ENCODE measurements around the gene CBARP. TPM values are rescaled to one million over a fixed set of nuclear protein-coding genes. Genes with fewer than 3 reads are reported as not detected.

The CBARP gene
- total and polyA plus RNA-seq, 2 of the 4 experiments (the other 2 are of a cell fraction), result 0.18 to 3.9 TPM

DNA sequence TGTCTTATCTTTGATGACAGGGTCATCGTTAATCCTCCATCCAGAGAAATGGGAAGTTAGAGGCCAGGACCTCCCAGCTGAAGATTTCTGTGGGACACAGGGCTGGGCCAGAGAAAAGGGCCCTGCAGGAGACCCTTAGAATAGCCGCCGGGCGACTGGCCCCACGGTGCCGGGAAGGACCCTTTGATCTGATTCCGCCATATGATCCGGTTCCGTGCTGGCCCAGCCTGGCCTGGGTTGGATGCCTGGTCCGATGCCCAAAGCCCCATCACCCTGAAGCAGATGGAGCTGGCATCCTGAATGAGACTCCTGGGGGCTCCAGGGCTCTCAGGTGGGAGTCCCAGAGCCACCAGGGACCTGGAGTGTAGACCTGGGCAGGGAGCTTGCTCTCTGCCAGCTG, 38.3 kb downstream of the CBARP start:
- Histone ChIP-seq H3K56ac (ENCODE audit: extremely low read depth, insufficient read depth, low read length) (no peak overlapping the region), H4K8ac (ENCODE audit: low read depth in 2 of 2, low read length in 2 of 2) (no peak overlapping the region), H2BK120ac (ENCODE audit: low read depth, low read length) (no peak overlapping the region), H4K20me1 (ENCODE audit: insufficient read depth, low read length) (no peaks in the 10 kb centered on the region), H3K14ac (replicated peaks; ENCODE audit: low read depth, low read length) (no peak overlapping the region), H2BK20ac (ENCODE audit: low read depth, low read length) (no peak overlapping the region), H3K4me1 (ENCODE audit: control insufficient read depth, insufficient read depth, low read length) (peaks cover 3% of the 10 kb centered on the region), H4K5ac (ENCODE audit: low read depth, low read length) (no peak overlapping the region), H2BK5ac (ENCODE audit: low read depth, low read length, poor library complexity, severe bottlenecking) (no peak overlapping the region), H3K4ac (ENCODE audit: low read depth, low read length) (no peak overlapping the region), H3K4me3 (ENCODE audit: insufficient read depth, low read depth, low read length) (no peak overlapping the region), H3K9ac (ENCODE audit: low read depth, low read length) (no peak overlapping the region), H2AK9ac (replicated peaks; ENCODE audit: low read depth, low read length, poor library complexity) (no peak overlapping the region), H2AK5ac (ENCODE audit: low read depth, low read length) (no peak overlapping the region; the same call in 1 of the 2 replicates), H2BK15ac (ENCODE audit: low read depth, low read length) (no peak overlapping the region), H3K18ac (ENCODE audit: low read depth, low read length) (no peak overlapping the region), H3K27me3 (ENCODE audit: control insufficient read depth, insufficient read depth, low read length) (no peaks in the 10 kb centered on the region), H3K23ac (ENCODE audit: low read depth, low read length) (no peak overlapping the region), H4K91ac (ENCODE audit: insufficient read depth, low read depth, low read length) (no peak overlapping the region), H3K9me1 (ENCODE audit: insufficient read depth, low read length) (0 out of 2 replicates have a peak, but pooled peaks cover 6% of the 10 kb centered on the region), H3K36me3 (ENCODE audit: control insufficient read depth, insufficient read depth, low read length) (no peaks in the 10 kb centered on the region), H3K4me2 (ENCODE audit: low read depth, low read length) (no peak overlapping the region), H3K9me3 (ENCODE audit: control insufficient read depth, insufficient read depth, low read length) (no peaks in the 10 kb centered on the region), H3K79me1 (ENCODE audit: low read depth in 1 of 2, low read length in 2 of 2) (peaks cover 0 to 4% of the 10 kb centered on the region in 2 experiments; a peak in 2 of 4 replicates), H2AFZ (replicated peaks; ENCODE audit: low read length, poor library complexity) (no peak overlapping the region), H3K27ac (ENCODE audit: insufficient read depth, low read length) (no peak overlapping the region)
- DNase-seq (no peak), ATAC-seq (ENCODE audit: low read depth) (no peak)
- dilution Hi-C loops (cut with HindIII; ENCODE audit: low sequenced_read_pairs, unreplicated experiment) (no loop called here), in situ Hi-C loops (cut with MboI; ENCODE audit: low sequenced_read_pairs) (no loop called here), intact Hi-C loops (cut with micrococcal nuclease) (no loop called here)
- POLR2A ChIA-PET (ENCODE audit: unreplicated experiment), result no interaction called here
- CTCF ChIA-PET, result interaction anchor here (0.6 to 1.6 kb wide), 2 partner anchors 44 to 86 kb away, joined by 3 to 6 read pairs; no protein-coding TSS in a partner anchor
- BruUV-seq (replicated peaks), result no TSS peak
- WGBS, 2 experiments (ENCODE audit: extremely low coverage in 2 of 2, insufficient read length in 1 of 2), result 82% methylated on average over 1 of the region's 10 CpGs; no CpG with 5 or more reads in 1 of the 2 experiments
- TF ChIP-seq MAZ (IDR thresholded peaks at IDR 0.05; ENCODE audit: borderline replicate concordance, low read depth, low read length), result no peak
- no peak for TF ChIP-seq BHLHE40 (IDR thresholded peaks at IDR 0.05; ENCODE audit: low read depth, low read length)
- TF ChIP-seq RCOR1 (IDR thresholded peaks at IDR 0.05; ENCODE audit: insufficient replicate concordance, low read length), result no peak
- no peak for TF ChIP-seq FOS (IDR thresholded peaks at IDR 0.05; ENCODE audit: low read depth, low read length)
- TF ChIP-seq CEBPB (IDR thresholded peaks at IDR 0.05; ENCODE audit: low read depth, low read length), result no peak
- TF ChIP-seq CHD1 (IDR thresholded peaks at IDR 0.05; ENCODE audit: low read depth, low read length), result no peak
- TF ChIP-seq, protein P1, sequence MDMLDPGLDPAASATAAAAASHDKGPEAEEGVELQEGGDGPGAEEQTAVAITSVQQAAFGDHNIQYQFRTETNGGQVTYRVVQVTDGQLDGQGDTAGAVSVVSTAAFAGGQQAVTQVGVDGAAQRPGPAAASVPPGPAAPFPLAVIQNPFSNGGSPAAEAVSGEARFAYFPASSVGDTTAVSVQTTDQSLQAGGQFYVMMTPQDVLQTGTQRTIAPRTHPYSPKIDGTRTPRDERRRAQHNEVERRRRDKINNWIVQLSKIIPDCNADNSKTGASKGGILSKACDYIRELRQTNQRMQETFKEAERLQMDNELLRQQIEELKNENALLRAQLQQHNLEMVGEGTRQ (IDR thresholded peaks at IDR 0.05; ENCODE audit: low read depth, low read length), result no peak
- TF ChIP-seq POLR2A (IDR thresholded peaks at IDR 0.05; ENCODE audit: low read depth, low read length), result no peak
- TF ChIP-seq RFX5 (IDR thresholded peaks at IDR 0.05; ENCODE audit: low read depth, low read length), result no peak
- TF ChIP-seq, protein P2, sequence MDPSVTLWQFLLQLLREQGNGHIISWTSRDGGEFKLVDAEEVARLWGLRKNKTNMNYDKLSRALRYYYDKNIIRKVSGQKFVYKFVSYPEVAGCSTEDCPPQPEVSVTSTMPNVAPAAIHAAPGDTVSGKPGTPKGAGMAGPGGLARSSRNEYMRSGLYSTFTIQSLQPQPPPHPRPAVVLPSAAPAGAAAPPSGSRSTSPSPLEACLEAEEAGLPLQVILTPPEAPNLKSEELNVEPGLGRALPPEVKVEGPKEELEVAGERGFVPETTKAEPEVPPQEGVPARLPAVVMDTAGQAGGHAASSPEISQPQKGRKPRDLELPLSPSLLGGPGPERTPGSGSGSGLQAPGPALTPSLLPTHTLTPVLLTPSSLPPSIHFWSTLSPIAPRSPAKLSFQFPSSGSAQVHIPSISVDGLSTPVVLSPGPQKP (IDR thresholded peaks at IDR 0.05; ENCODE audit: borderline replicate concordance, low read depth, low read length), result no peak
- TF ChIP-seq SMC3 (IDR thresholded peaks at IDR 0.05; ENCODE audit: low read depth, low read length), result no peak
- TF ChIP-seq, protein P3, sequence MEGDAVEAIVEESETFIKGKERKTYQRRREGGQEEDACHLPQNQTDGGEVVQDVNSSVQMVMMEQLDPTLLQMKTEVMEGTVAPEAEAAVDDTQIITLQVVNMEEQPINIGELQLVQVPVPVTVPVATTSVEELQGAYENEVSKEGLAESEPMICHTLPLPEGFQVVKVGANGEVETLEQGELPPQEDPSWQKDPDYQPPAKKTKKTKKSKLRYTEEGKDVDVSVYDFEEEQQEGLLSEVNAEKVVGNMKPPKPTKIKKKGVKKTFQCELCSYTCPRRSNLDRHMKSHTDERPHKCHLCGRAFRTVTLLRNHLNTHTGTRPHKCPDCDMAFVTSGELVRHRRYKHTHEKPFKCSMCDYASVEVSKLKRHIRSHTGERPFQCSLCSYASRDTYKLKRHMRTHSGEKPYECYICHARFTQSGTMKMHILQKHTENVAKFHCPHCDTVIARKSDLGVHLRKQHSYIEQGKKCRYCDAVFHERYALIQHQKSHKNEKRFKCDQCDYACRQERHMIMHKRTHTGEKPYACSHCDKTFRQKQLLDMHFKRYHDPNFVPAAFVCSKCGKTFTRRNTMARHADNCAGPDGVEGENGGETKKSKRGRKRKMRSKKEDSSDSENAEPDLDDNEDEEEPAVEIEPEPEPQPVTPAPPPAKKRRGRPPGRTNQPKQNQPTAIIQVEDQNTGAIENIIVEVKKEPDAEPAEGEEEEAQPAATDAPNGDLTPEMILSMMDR (conservative IDR thresholded peaks at IDR 0.05; ENCODE audit: low read depth, low read length), result no peak
- TF ChIP-seq NFE2L2 (IDR thresholded peaks at IDR 0.05; ENCODE audit: low read depth, low read length), result no peak
- no peak for TF ChIP-seq RAD21 (IDR thresholded peaks at IDR 0.05; ENCODE audit: low read length)
- no peak for TF ChIP-seq MAFK (IDR thresholded peaks at IDR 0.05; ENCODE audit: low read depth, low read length)
